Epithelial cell of esophagus (primary cell): ENCODE data around the gene EML4.
A peak's percentile ranks its signal among the peaks of the same experiment; 100 is the strongest.

Experiments
- DNase-seq: peaks from one replicate; pipeline ENCODE4 v3.0.0; 2010; ENCODE audit warnings: low read depth
- H3K4me3 ChIP-seq: 2 replicates; pipeline ENCODE4 v1.5.1; 2011; ENCODE audit warnings: mild to moderate bottlenecking, low read length, control low read depth
- TF ChIP-seq, protein P1 (sequence below): IDR thresholded peaks from 2 replicates; pipeline ENCODE4 v1.5.1; 2011; ENCODE audit warnings: low read depth, mild to moderate bottlenecking, low read length, control low read depth, inconsistent platforms; ENCODE audit not compliant: insufficient read depth; ENCODE audit errors: missing control alignments

EML4 gene

DNA sequence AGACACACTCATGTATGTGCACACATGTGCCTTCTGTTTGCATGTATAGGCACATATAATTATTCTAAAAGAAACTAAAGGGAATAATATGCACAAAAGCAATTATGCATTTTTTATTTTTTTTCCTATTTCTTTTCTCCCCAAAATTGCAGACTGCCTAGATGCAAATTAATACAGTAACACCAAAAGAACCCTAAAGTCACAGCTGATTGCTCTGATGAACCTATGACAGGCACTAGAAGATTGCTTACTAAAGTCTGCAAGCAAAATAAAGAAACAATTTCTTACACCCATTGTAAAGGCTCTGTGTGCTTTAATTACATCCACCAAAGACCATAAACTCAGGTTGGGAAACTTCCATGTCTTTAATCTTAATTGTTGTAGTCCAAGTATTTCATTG, 7.7 kb upstream of the EML4 start:
- DNase-seq: no peak
- no peak overlapping the region for H3K4me3 ChIP-seq
- TF ChIP-seq, protein P1, sequence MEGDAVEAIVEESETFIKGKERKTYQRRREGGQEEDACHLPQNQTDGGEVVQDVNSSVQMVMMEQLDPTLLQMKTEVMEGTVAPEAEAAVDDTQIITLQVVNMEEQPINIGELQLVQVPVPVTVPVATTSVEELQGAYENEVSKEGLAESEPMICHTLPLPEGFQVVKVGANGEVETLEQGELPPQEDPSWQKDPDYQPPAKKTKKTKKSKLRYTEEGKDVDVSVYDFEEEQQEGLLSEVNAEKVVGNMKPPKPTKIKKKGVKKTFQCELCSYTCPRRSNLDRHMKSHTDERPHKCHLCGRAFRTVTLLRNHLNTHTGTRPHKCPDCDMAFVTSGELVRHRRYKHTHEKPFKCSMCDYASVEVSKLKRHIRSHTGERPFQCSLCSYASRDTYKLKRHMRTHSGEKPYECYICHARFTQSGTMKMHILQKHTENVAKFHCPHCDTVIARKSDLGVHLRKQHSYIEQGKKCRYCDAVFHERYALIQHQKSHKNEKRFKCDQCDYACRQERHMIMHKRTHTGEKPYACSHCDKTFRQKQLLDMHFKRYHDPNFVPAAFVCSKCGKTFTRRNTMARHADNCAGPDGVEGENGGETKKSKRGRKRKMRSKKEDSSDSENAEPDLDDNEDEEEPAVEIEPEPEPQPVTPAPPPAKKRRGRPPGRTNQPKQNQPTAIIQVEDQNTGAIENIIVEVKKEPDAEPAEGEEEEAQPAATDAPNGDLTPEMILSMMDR: no peak

DNA sequence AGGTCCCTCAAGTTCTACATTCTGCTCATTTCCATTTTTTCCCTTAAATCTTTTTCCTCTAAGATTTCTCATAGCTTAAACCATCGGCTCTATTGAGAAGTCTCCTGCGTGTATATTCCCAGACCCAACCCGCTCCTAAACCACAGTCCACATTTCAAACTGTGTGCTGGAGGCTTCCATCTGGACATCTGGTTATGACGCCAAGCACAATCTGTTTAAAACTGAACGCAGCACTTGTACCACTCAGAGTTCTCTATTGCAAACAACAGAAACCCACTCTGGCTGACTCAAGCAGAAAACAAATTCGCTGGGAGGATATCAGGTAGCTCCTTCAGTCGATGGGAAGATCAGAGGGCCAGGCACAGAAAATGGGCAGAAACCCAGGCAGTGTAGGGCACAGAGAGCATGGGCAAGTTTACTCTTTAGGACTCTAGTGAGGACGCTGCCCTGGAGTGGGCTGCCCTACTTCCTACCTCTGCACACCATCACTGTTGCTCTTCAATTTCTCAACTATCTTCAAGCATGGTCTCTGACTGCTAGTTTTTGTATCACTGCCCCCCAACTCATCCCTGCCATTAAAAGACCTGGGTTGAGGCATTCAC, 5.6 kb upstream of the EML4 start:
- no peak overlapping the region for H3K4me3 ChIP-seq
- TF ChIP-seq, protein P1: no peak
- DNase-seq: no peak

DNA sequence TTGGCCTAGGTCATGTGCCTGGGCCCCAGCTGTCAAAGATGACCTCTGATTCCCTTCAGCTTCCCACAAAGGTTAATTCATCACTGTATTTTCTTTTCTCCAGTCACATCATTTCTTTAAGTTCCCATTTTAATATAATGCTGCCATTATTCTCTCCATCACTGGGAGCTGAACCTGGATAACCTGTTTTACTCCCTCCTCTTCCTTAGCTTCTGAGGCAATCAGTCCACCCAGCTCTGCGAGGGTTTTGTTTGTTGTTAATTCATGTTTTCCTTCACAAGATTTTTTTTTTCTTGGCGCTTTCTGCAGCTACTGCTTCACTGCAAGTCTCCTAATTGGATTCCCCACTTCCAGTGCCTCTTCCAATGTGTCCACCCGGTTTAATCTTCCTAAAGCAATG, 5.1 kb upstream of the EML4 start:
- no peak overlapping the region for H3K4me3 ChIP-seq
- TF ChIP-seq, protein P1: no peak
- peak; percentile 57 for DNase-seq

DNA sequence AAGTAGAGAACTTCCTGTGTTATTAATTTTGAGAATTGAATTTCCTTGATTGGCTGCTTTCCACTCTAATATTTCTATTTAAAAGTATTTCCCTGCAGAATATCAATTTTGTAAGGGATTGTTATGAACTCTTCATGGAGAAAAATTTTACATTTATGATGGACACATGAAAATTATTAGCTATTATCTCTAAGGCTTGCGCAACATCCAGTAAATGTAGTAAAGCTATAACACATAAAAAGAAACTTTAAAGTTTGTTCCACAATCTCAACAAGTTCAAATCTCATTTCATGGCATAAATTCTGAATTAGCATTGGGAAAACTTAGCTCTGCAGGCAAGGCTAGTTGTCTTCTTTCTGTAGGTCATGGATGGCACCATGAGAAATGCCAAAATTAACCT, 4.2 kb upstream of the EML4 start:
- no peak overlapping the region for H3K4me3 ChIP-seq
- TF ChIP-seq, protein P1: no peak
- DNase-seq: no peak

DNA sequence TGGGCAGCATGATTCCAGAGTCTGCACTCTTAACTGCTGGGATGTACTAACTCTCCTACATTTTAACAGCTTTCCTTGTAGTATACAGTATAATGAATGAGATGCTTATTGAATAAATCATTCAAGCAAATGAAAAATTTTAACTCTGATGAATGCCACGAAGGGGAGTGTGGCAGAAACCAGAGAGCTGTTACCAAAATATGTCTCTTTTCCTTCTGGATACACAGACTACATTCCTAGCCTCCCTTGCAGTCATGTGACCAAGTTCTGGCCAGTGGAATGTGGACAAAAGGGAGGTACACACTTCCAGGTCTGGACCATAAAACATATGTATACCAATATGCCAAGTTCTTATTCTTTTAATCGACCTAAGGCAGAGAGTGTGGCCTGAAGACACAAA, 1.7 kb upstream of the EML4 start:
- TF ChIP-seq, protein P1: no peak
- no peak for DNase-seq
- H3K4me3 ChIP-seq: no peak overlapping the region

DNA sequence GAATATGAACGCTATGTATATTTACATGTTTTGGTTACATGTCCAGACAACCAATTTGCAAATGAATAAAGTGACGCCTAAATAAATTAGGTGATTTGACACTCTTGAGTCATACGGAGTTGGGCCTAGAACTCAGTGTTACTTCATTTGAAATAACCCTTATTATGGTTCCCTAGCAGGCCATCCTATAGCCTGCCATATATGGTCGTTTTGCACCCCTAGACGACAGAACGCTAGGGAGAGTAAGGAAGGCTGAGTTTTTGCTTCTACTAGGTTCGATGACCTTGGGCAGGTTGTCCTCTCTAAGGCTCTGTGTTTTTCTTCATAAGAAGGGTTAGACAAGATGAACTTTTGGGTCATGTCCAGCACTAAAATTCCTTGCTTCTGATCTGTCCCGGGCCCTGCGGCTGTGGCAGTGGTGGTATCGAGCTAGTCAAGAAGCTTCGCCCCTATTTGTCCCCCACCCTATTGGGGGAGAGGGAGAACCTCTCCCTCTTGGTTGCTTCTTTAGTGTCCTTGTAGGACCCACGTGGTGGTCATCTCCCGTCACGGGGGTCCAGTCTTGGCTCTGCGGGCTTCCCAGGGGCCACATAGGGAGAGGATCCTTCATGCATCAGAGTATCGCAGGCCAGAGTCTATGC, 574 bp upstream of the EML4 start:
- DNase-seq: no peak
- H3K4me3 ChIP-seq: peak overlapping the region; percentile 21
- TF ChIP-seq, protein P1: no peak

DNA sequence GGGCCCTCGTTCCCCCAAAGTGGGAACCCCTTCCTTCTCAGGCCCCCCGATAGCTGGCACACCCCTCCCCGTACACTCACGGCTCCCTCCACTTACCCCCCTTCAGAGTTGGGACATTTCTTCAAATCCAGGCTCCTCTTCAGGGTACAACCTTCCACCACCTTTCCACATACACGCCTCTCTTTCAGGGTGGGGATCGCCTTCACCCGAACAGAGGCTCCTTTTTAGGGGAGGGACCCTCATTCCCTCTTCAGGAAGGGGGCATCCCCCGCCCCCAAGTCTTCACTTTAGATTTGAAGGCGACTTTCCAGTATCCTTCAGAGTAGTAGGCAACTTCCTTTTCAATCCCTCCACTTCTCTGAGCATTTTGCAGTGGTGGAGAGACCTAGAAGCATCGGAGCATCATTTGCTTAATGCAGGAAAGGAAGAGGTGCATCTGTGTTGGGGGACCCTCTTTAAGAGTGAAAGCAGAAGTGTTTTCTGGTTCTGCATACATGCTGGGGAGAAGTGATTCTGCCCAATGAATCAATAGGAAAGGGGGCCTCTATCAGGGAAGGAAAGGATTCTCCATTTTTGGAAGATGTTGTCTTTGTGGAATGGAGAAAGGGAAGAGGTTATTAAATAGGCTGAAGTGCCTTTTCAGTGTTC, 845 bp downstream of the EML4 start:
- TF ChIP-seq, protein P1: no peak
- no peak for DNase-seq
- H3K4me3 ChIP-seq: peak overlapping the region; percentile 78
